Mucosa of descending colon (tissue), 3 donors: ENCODE measurements around the gene SLC49A4. TPM values are rescaled to one million over a fixed set of nuclear protein-coding genes. Genes with fewer than 3 reads are reported as not detected.

Source experiments
- ATAC-seq: fragments of 200-7000 bp; cut with Tn5 transposase; one replicate; pipeline ENCODE4 v1.9.1; 2020; ENCODE audit warnings: mild to moderate bottlenecking, moderate library complexity
- DNase-seq, 3 donors: peaks; one replicate each; pipeline ENCODE4 v3.0.0-alpha.2; 2020
- H3K36me3 ChIP-seq: fragments of 200-600 bp; one replicate; pipeline ENCODE4 v1.8.0; 2021; ENCODE audit warnings: low read depth, mild to moderate bottlenecking
- H3K4me1 ChIP-seq: fragments of 200-600 bp; one replicate; pipeline ENCODE4 v1.8.0; 2021; ENCODE audit warnings: low read depth, mild to moderate bottlenecking
- H3K4me3 ChIP-seq: fragments of 200-600 bp; one replicate; pipeline ENCODE4 v1.8.0; 2021; ENCODE audit warnings: mild to moderate bottlenecking
- H3K9me3 ChIP-seq: fragments of 200-600 bp; one replicate; pipeline ENCODE4 v1.8.0; 2021; ENCODE audit warnings: mild to moderate bottlenecking
- intact Hi-C, 2 donors: fragments of 100-400 bp; cut with DNase I in 1 of 2; cut with micrococcal nuclease in 1 of 2; formaldehyde crosslinking; loops; one replicate each; pipeline versions ENCODE4 v1.11.0 to v1.11.1; 2022; cut with DNase I, micrococcal nuclease
- total RNA-seq, 3 donors: library from RNA; stranded (reverse); fragmentation: NEBNext Ultra II Directional in 2 of 3; extraction: Animal tissue kit (Norgen Biotek cat#: 25700) in 2 of 3; gene quantifications; one replicate each; pipeline versions ENCODE4 v1.2.1 to v1.2.4, GENCODE V29; 2021 to 2023
- TF ChIP-seq, protein P1 (sequence below): fragments of 200-600 bp; IDR thresholded peaks from one replicate; pipeline ENCODE4 v1.8.0; 2022; ENCODE audit warnings: antibody characterized with exemption, mild to moderate bottlenecking
- donor health status: DM: no; HTN: no; CAD: no; lungs with moderate emphysema.
- donor health status: DM: no; HTN: no; CAD: no.
- donor health status: DM: no; HTN: yes; CAD: no.

The SLC49A4 gene
- total RNA-seq, 3 donors from 2014 or later: 16.4 to 27.7 (median 22.9) TPM

DNA sequence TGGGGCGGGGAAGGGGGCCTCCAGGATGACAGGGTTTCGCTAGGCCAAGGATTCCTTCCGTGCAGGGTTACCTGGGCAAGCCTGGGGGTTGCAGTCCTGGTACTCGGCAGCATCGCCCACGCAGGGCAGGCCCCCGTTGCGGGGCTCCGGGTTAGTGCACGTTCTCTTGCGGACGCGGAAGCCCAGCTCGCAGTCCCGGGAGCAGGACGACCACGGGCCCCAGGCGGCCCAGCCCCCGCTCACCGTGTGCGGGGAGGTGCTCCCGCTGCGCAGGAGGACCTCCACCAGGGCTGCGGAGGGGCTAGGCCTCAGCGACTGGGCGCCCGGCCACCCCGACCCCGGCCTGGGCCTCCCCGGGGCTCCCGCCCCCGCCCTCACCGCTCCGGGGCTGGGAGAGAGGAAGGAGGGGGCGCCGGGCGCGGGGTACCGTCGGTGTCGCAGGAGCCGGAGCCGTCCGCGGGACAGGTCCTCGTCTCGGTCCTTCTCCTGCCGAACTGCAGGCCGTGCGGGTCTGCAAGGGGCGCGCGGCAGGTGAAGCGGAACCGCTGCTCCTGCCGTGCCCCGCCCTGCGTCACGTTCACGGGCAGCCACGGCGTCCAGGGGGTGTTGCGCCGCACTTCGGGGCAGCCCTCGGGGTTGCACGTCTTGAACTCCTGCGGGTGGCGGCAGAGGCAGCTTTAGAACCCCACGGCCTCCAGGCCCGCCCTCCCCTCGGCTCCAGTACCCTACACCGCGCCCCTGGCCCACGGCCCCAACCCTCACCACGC is 118.1 kb downstream of the SLC49A4 start:
- Histone ChIP-seq H3K9me3 (no peaks in the 10 kb centered on the region), H3K4me3 (no peak overlapping the region), H3K36me3 (no peaks in the 10 kb centered on the region), H3K4me1 (no peaks in the 10 kb centered on the region)
- intact Hi-C loops: no loop called here
- ATAC-seq (no peak), DNase-seq (no peak)
- TF ChIP-seq, protein P1, sequence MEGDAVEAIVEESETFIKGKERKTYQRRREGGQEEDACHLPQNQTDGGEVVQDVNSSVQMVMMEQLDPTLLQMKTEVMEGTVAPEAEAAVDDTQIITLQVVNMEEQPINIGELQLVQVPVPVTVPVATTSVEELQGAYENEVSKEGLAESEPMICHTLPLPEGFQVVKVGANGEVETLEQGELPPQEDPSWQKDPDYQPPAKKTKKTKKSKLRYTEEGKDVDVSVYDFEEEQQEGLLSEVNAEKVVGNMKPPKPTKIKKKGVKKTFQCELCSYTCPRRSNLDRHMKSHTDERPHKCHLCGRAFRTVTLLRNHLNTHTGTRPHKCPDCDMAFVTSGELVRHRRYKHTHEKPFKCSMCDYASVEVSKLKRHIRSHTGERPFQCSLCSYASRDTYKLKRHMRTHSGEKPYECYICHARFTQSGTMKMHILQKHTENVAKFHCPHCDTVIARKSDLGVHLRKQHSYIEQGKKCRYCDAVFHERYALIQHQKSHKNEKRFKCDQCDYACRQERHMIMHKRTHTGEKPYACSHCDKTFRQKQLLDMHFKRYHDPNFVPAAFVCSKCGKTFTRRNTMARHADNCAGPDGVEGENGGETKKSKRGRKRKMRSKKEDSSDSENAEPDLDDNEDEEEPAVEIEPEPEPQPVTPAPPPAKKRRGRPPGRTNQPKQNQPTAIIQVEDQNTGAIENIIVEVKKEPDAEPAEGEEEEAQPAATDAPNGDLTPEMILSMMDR: no peak

DNA sequence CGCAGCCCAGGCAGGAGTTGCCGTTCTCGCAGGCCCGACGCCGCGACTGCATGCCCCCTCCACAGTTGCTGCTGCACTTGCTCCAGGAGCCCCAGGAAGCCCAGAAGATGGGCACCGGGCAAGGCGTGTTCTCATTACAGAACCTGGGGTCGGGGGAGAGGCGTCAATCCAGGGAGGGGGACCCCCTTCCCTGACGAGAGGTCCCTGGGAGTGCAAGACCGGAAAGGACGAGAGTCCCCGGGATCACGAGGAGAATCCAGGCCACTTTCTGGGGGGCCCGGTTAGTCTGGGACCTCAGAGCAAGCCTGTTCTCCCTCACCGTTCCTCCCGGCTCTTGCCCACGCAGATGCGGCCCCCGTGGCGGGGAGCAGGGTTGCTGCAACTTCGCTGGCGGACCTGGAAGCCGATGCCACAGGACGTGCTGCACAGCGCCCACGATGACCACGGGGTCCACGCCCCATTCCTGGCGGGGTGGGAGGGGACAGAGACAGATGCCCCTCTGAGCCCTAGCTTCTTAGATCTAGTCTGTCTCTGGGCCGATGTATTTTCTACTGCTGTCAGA is 118.8 kb downstream of the SLC49A4 start:
- H3K9me3 ChIP-seq: no peaks in the 10 kb centered on the region
- H3K4me1 ChIP-seq: no peaks in the 10 kb centered on the region
- ATAC-seq: no peak
- intact Hi-C loops: no loop called here
- DNase-seq: no peak
- TF ChIP-seq, protein P1: no peak
- no peaks in the 10 kb centered on the region for H3K36me3 ChIP-seq
- no peak overlapping the region for H3K4me3 ChIP-seq

DNA sequence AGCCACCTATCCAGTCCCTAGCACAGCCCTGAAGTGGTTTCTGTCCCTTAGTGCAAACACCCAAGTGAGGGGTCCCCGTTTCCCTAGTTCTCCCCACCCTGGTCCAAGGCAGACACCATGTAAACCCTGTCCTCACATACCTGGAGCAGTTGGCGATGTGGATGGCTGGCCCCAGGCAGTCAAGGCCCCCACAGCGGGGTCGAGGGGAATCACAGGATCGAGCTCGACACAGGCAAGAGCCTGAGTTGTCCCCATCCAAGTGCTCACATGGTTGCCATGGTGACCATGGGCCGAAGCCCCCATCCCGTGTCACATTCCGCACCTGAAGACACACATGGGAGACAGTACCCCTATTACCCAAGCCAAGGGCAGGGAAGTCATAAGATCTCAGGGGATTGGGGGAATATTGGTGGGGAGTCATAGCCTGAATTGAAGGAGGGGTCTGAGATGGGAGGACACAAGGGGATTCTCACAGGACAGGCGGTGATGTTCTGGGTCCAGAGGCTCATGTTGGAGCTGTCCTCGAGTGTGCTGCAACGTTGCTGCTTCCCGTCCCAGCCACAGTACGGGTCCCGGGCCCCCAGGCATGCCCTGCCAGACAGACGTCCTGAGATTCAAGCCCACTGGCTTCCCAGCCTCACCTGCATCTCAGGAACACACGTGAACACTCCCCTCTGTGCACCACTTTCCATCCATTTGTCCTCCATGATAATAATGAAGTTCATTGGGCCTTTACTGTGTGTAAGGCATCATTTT is 120.6 kb downstream of the SLC49A4 start:
- TF ChIP-seq, protein P1: no peak
- no peaks in the 10 kb centered on the region for H3K9me3 ChIP-seq
- no peaks in the 10 kb centered on the region for H3K36me3 ChIP-seq
- DNase-seq (no peak), ATAC-seq (no peak)
- no peak overlapping the region for H3K4me3 ChIP-seq
- intact Hi-C loops: no loop called here
- H3K4me1 ChIP-seq: no peaks in the 10 kb centered on the region

DNA sequence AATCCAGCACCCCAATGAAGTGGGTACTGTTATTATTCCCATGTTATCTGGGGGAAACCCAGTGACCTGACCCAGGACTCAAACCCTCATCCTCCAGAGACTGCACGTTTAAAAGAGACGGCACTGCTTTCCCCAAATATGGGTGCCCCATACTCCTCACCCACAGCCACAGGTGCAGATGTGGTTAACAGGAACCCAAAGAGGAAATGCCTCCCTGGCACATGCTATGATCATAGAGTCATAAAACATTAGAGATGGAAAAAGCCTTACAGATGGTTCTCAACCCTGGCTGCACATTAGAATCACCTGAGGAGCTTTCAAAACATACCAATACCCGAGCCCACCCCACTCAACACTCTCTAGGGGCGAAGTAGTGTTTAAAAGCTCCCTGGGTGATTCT is 121.2 kb downstream of the SLC49A4 start:
- ATAC-seq: no peak
- Histone ChIP-seq H3K9me3 (no peaks in the 10 kb centered on the region), H3K36me3 (no peaks in the 10 kb centered on the region), H3K4me1 (no peaks in the 10 kb centered on the region), H3K4me3 (no peak overlapping the region)
- no peak for DNase-seq
- intact Hi-C loops: no loop called here
- TF ChIP-seq, protein P1: no peak

DNA sequence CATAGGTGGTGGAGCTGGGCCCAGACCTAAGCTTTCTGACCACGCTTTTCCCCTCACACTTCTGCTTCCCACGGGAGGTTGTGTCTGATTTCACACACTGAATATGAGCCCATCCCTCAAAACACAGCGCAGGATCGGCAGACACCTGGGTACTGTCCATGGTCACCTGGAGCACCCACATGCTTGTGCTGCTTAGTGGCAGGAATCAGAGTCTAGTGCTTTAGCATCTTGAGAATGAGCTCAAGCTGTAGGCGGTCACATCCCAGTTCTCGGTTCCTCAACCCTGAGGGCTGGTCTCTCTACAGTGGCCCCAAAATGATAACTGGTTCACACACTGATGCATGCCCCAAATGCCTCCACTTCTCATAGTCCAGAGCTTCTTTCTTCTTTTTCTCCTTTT is 121.7 kb downstream of the SLC49A4 start:
- Histone ChIP-seq H3K36me3 (no peaks in the 10 kb centered on the region), H3K4me3 (no peak overlapping the region), H3K9me3 (no peaks in the 10 kb centered on the region), H3K4me1 (no peaks in the 10 kb centered on the region)
- intact Hi-C loops: no loop called here
- TF ChIP-seq, protein P1: no peak
- ATAC-seq (no peak), DNase-seq (no peak)
